ENCODE data around the gene ST3GAL6. TPM values are rescaled to one million over a fixed set of nuclear protein-coding genes. Genes with fewer than 3 reads are reported as not detected.

ST3GAL6 gene
- total and polyA plus RNA-seq, 2 of the 13 experiments (the other 11 are each of a cell fraction or from before 2014, with no cell fraction given): 17.5 to 23.2 TPM

- H3K9ac ChIP-seq (ENCODE audit: insufficient read depth, low read depth, low read length): no peak overlapping the region
- 82% methylated on average over 4 of the region's 4 CpGs for WGBS (ENCODE audit: low lambda C conversion rate)
- no peak overlapping the region for H3K4me2 ChIP-seq (ENCODE audit: low read depth, low read length)
- intact Hi-C loops (cut with micrococcal nuclease; ENCODE audit: unreplicated experiment) (loop anchor here (5.0 kb wide), 1 partner anchor 117 kb away; no protein-coding TSS in a partner anchor), in situ Hi-C loops (cut with HindIII; ENCODE audit: extremely low pct_ligation_motif_present, low pct_unique_long_range_greater_than_20kb) (no loop called here)
- DNase-seq (ENCODE audit: low spot score): no peak
- FAIRE-seq: no peak
- ChIA-PET CTCF (ENCODE audit: low intra/inter-chr PET ratio, low total read pairs) (no interaction called here), POLR2A (no interaction called here)
- no peaks in the 10 kb centered on the region for H3K27me3 ChIP-seq (ENCODE audit: control insufficient read depth in 1 of 2, insufficient read depth in 2 of 2, low read length in 2 of 2)
- H3K4me3 ChIP-seq (replicated peaks in 1 of 3; ENCODE audit: insufficient read depth in 1 of 3, low read depth in 2 of 3, low read length in 3 of 3): no peak overlapping the region
- no peak overlapping the region for H3K27ac ChIP-seq (ENCODE audit: extremely low read length, insufficient read depth, low read length)
- no peak for TF ChIP-seq GTF2F1 (IDR thresholded peaks at IDR 0.05; ENCODE audit: low read length)
- no peak for TF ChIP-seq ZZZ3 (CRISPR knock-in tag; IDR thresholded peaks at IDR 0.05; ENCODE audit: borderline replicate concordance)
- TF ChIP-seq ZBTB39 (CRISPR knock-in tag; IDR thresholded peaks at IDR 0.05): no peak
- TF ChIP-seq ZFP82 (CRISPR knock-in tag; IDR thresholded peaks at IDR 0.05; ENCODE audit: borderline replicate concordance): no peak
- TF ChIP-seq BHLHE40 (IDR thresholded peaks at IDR 0.05; ENCODE audit: low read length): no peak
- no peak for TF ChIP-seq ZBTB34 (CRISPR knock-in tag; IDR thresholded peaks at IDR 0.05)
- no peak for TF ChIP-seq PCBP2 (optimal IDR thresholded peaks at IDR 0.05; ENCODE audit: low read depth, low read length, poor library complexity, severe bottlenecking)
- no peak for TF ChIP-seq MAFK (conservative IDR thresholded peaks at IDR 0.05 in 1 of 2, IDR thresholded peaks at IDR 0.05 in 1 of 2; ENCODE audit: low read length in 2 of 2)
- no peak for TF ChIP-seq PPARG (CRISPR knock-in tag; conservative IDR thresholded peaks at IDR 0.05)
- no peak for TF ChIP-seq ZSCAN5A (CRISPR knock-in tag; IDR thresholded peaks at IDR 0.05; ENCODE audit: borderline replicate concordance)
- no peak for TF ChIP-seq ZNF615 (CRISPR knock-in tag; IDR thresholded peaks at IDR 0.05; ENCODE audit: borderline replicate concordance)
- no TSS peak for BruUV-seq (replicated peaks)
- no peaks in the 10 kb centered on the region for H3K9me3 ChIP-seq (ENCODE audit: low read length)
- peaks cover 4 to 21% of the 10 kb centered on the region in 2 experiments; a peak in 4 of 5 replicates for H3K36me3 ChIP-seq (replicated peaks in 1 of 2; ENCODE audit: control insufficient read depth in 1 of 2, insufficient read depth in 2 of 2, low read length in 2 of 2)
- no peaks in the 10 kb centered on the region for H4K20me1 ChIP-seq (ENCODE audit: insufficient read depth, low read length)
- peaks cover 12% of the 10 kb centered on the region for H3K4me1 ChIP-seq (ENCODE audit: insufficient read depth, low read length)
- no peaks in the 10 kb centered on the region for H3K79me2 ChIP-seq (ENCODE audit: insufficient read depth, low read length)
- ATAC-seq: no peak
- H2AFZ ChIP-seq (ENCODE audit: low read length): no peak overlapping the region
Measured at GRCh38 chr3:98798820-98799219, 35.7 kb downstream of the ST3GAL6 start.
